OCI-LY3 (cell line): ENCODE results near the gene WDR31.

ENCODE experiments used
- EZH2phosphoT487 ChIP-seq: fragments of 200-600 bp; shearing (Covaris generic); IDR thresholded peaks from 2 replicates; pipeline ENCODE4 v1.6.1; 2018; ENCODE audit warnings: antibody characterized with exemption, mixed run types, low read depth
- TF ChIP-seq, protein P1 (sequence below): fragments of 200-600, 300-600 bp; sonication (generic); IDR thresholded peaks from 2 replicates; pipeline ENCODE4 v1.5.1; 2014; ENCODE audit warnings: antibody characterized with exemption, low read length, low read depth

GRCh38 chr9:113343732-113344231 is 3.7 kb upstream of the WDR31 start:
- TF ChIP-seq, protein P1, sequence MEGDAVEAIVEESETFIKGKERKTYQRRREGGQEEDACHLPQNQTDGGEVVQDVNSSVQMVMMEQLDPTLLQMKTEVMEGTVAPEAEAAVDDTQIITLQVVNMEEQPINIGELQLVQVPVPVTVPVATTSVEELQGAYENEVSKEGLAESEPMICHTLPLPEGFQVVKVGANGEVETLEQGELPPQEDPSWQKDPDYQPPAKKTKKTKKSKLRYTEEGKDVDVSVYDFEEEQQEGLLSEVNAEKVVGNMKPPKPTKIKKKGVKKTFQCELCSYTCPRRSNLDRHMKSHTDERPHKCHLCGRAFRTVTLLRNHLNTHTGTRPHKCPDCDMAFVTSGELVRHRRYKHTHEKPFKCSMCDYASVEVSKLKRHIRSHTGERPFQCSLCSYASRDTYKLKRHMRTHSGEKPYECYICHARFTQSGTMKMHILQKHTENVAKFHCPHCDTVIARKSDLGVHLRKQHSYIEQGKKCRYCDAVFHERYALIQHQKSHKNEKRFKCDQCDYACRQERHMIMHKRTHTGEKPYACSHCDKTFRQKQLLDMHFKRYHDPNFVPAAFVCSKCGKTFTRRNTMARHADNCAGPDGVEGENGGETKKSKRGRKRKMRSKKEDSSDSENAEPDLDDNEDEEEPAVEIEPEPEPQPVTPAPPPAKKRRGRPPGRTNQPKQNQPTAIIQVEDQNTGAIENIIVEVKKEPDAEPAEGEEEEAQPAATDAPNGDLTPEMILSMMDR: no peak
- TF ChIP-seq EZH2phosphoT487: no peak
